ENCODE measurements around the gene NAPA.
A peak's percentile ranks its signal among the peaks of the same experiment; 100 is the strongest.
"Not testable (repeated sequence)": the region's sequence is repeated elsewhere in the genome, so short reads cannot be mapped to it uniquely, and the experiment has no call there.

NAPA gene

DNA sequence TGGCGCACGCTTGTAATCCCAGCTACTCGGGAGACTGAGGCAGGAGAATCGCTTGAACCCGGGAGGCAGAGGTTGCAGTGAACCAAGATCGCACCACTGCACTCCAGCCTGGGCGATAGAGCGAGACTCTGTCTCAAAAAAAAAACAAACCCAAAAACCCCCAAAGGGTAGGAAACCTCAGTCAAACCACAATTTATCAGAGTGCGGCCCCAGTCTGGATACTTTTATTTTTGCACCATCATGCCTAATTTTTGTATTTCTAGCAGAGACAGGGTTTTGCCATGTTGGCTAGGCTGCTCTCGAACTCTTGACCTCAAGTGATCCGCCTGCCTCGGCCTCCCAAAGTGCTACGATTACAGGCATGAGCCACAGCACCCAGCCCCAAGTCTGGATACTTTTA, 28.6 kb downstream of the NAPA start:
- not testable (repeated sequence) for DNase-seq

GRCh38 chr19:47485210-47485609, 29.7 kb downstream of the NAPA start:
- no peak for DNase-seq

DNA sequence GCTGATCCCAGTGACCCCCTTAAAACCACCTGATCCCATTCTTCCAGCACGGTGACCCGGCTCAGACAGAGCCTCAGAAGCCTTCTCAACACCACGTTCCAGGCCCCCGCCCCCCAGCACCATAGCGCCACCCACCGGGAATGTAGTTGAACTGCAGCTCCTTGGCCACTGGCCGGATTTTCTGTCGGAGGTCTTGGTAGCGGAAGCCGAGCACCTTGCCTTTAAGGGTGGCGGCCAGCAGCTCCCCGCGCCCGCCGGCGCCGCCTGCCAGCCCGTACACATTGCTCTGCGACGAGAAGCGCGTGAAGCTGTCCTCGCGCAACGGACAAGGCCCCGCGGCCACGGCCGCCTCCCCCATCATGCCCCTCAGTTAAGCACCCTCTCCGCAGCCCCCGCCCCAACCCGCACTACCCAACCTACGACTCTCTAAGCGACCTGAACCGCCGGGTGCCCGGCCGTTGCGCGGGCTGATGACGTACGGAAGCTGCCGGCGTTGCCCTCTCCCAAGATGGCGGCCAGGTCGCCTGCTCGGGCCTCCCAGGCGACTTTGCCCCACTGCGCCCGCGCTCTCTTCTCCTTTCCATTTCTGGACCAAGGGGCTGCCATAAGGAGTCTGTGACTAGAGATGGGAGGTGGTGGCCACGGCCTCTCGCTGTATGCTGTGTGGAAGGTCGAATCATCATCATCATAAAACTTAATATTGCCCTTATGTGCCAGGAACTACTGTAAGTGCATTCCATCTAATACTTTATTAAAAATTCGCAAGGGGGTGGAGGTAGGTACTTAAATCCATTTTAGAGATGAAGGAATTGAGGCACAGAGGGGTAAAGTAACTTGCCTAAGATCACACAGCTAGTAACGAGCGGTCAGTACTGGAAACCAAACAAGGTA, 30.8 kb downstream of the NAPA start, which contains the start of gene KPTN:
KPTN (minus strand) TSS at position 420 of the 891 bp plus-strand sequence; CDS start at position 361, 59 bp downstream.
- peak; percentile 89 to 92 for DNase-seq

GRCh38 chr19:47483200-47483599, 31.7 kb downstream of the NAPA start:
- DNase-seq, result no peak

DNA sequence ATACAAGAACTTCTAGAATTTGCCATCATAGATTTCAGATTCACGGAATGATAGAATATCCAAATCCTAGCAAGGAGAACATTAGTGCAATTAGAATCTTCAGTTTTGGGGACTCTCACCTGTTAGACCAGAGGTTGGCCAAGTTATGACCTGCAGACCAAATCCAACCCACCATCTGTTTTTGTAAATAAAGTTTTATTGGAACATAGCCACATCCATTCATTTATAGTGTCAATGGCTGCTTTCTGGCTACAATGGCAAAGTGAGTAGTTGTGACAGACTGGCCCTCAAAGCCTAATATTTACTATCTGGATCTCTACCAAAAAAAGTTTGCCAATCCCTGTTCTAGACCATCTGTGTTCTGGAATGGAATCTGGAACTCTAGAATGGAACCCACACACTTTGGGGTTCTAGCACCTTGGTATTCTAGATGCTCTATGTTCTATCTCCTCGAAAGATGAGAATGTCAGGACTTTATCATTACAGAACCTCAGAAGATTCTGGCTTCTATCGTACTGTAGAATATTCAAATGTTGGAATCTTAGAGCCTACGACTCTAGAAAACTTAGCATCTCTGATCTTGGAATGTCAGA, 33.3 kb downstream of the NAPA start:
- no peak for DNase-seq

- no peak for DNase-seq
Observed at GRCh38 chr19:47480658-47481057, 34.2 kb downstream of the NAPA start.

- DNase-seq, result peak; percentile 13 to 59
Observed at GRCh38 chr19:47479701-47480503, 35.0 kb downstream of the NAPA start.

DNA sequence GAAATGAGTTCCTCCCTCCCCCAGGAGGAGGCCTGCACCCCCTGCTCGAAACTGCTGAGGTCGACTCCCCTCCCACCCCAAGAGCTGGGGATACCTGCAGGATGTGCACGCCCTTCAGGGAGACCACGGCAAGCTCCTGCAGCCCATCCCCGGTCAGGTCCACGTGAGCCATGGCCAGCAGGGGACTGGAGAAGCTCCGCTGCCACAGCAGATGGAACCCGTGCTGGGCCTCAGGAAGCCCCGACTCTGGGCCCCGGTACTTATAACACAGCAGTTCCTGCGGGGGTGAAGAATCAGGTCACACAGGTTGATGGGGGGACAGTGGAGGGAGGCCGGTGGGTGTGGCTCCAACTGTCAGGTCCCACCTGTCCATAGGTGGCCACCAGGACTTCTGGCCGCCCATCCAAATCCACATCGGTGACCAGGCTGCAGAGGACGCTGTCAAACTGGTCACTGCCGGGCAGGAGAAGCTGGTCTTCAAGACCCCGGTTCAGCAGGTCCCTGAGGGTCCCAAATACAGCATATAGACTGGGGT, 38.4 kb downstream of the NAPA start:
- no peak for DNase-seq

DNA sequence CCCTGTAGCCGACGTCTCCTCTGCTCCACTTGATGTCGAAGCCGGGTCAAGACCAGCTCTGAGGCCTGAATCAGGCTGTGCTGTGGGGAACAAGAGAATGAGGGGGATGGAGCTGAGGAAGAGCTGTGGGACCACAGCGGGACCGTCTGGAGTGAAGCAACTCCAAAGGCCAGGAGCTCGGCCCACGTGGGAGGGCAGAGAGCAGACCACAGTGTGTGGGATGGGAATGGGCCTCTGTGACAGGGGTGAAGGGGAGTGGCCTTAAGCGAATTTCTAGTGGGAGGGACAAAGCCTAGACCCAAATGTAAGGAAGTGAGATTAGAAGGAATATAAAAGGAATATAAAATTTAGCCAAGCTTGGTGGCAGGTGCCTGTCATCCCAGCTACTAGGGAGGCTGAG, 39.4 kb downstream of the NAPA start:
- peak; percentile 83 to 91 for DNase-seq

DNA sequence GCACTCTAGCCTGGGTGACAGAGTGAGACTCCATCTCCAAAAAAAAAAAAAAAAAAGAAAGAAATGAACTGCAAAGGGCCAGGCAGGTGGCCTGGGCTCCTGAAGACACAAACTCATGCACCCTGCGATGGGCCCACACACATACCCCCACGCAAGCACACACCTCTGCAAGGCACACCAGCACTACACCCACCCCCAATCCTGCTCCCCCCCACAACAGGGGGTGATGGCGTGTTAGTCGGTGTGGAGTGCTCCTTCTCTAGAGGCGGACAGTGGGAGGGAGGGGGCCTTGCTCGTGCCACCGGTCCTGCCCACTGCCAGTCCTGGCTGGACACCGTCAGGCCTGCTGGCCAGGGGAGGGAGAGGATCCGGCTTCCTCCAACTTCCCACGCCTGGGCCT, 41.5 kb downstream of the NAPA start:
- no peak for DNase-seq

DNA sequence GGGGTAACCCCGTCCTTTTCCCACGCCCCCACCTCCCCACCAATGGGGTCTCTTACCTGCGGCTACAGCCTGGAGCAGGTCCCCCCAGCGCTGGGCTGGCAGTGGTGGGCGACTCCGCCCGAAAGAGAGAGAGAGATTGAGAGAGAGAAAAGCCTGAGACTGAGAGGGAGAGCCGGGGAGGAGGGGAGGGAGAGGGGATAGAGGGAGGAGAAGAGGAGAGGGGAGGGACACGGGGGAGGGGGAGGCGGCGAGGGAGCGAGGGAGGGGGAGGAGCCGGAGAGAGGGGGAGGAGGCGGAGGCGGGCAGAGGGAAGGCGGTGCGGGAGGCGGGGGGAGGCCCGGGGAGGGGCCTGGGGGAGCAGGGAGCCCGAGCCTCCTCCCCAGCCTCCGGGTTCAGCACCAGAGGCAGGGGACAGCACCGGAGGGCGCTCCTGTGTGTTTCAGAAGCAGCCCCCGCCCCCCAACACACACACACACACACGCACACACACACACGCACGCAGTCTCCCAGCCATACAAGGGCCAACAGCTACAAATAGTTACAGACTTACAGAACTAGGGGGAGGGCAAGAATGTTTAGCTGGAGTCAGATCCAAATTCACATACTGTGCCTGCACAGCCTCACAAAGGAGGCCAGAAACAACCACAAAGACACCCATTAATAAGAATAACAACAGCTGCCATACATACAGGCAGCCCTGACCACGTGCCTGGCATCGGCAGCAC, 43.0 kb downstream of the NAPA start, which contains the start of gene SLC8A2:
SLC8A2 (minus strand) TSS at position 161 of the 725 bp plus-strand sequence. CDS start 5,490 bp downstream, outside the sequence.
- DNase-seq, result peak in 1 of 2 donors; percentile 34

- no peak for DNase-seq
Observed at GRCh38 chr19:47471381-47471732, 43.5 kb downstream of the NAPA start.

DNA sequence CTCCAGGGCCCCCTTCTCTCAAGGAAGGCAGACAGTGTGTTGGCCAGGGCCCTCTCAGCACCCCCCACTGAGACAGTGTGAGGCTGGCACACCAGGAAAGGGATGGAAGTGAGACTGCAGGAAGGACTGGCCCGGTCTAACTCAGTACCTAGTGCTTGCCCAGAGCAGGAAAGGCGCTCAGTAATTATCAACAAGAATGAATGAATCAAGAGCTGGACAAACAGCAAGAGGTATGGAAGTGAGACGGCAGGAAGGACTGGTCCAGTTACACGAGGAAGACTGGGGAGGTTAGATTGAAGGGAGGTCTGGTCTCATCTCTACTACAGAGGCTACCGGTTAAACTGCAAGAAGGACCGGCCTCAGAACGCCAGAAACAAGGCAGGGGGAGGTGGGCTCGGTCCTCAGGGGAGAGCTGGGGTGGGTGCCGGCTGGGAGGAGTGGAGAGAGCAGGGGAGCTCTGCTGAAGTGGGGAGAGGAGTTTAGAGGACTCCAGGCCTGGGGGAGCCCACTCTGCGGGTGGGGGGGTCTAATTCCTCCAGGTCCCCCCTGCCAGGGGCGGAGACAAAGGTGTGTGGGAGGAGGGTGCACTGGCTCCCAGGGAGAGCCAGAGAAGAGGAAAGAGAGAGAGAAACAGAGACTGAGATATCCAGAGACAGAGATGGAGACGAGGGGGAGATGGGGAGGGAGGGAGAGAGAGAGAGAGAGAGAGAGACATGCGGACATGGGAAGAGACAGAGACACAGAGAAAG, 44.2 kb downstream of the NAPA start:
- no peak for DNase-seq

GRCh38 chr19:47469719-47470118, 45.1 kb downstream of the NAPA start:
- no peak for DNase-seq

DNA sequence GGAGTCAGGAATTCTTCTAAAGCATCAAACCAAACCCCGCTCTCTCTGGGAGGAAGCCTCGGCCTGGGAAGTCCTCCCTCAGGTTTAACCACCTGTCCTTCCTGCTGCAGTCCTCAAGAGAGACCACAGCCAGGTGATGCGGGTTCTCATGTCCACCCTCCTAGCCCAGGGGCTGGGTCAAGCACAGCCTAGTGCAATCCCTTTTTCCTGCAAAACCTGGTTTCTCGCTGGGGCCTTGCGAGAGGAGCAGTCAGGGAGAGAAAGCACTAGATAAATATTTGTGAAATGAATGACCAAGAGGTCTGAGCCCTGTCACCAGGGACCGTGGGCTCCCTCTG, 45.5 kb downstream of the NAPA start:
- DNase-seq, result no peak

- no peak for DNase-seq
Observed at GRCh38 chr19:47467914-47468313, 46.9 kb downstream of the NAPA start.

GRCh38 chr19:47465957-47466356, 48.9 kb downstream of the NAPA start:
- DNase-seq, result no peak

DNA sequence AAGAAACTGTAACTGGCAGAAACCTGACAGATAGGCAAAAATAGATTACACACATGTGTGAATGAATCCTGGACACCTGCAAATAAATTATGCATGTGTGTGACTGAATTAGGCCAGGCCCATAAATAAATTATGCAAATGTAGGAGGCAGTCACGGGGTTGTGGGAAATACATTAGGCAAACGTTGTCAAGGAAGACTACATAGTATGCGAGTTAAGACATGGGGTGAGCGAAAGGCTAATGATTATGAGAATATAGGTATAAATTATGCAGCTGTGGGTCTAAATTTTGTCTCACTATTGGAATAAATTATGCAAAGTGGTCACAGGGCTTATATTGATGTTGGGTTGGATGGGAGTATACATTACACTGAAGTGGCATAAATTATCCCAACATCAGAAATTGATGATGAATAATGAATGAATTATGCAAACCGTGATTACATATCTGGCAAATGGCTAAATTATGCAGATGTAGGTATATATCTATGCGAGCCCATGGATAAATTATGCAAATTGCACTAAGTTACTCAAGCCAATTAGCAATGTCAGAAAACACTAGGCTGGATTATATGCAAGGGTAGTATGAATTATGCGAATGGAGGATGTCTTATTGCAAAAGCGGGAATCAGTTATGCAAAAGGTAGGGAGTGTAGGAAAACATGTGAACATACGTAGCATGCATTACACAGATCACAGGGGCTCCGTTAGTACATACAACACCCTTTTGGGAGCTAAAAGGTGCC, 50.0 kb downstream of the NAPA start:
- DNase-seq, result no peak

GRCh38 chr19:47461876-47462275, 53.0 kb downstream of the NAPA start:
- no peak for DNase-seq

GRCh38 chr19:47459477-47459876, 55.4 kb downstream of the NAPA start:
- DNase-seq, result no peak

GRCh38 chr19:47458672-47459071, 56.2 kb downstream of the NAPA start:
- DNase-seq, result no peak
